Ishikawa (cell line): ENCODE measurements around the gene RTN3.

Experiments
- CEBPB ChIP-seq: IDR thresholded peaks from 2 replicates; pipeline ENCODE4 v1.6.1; 2012
- CREB1 ChIP-seq: IDR thresholded peaks from 2 replicates; pipeline ENCODE4 v1.6.1; 2012; ENCODE audit warnings: low read depth
- EGR1 ChIP-seq: IDR thresholded peaks from 2 replicates; pipeline ENCODE4 v1.6.1; 2012
- EP300 ChIP-seq: IDR thresholded peaks from 2 replicates; pipeline ENCODE4 v1.6.1; 2012; ENCODE audit warnings: borderline replicate concordance
- FOXM1 ChIP-seq: IDR thresholded peaks from 2 replicates; pipeline ENCODE4 v1.6.1; 2012; ENCODE audit warnings: low read depth, borderline replicate concordance
- MAX ChIP-seq: IDR thresholded peaks from 2 replicates; pipeline ENCODE4 v1.6.1; 2012
- NFIC ChIP-seq: IDR thresholded peaks from 2 replicates; pipeline ENCODE4 v1.6.1; 2012
- RAD21 ChIP-seq: IDR thresholded peaks from 2 replicates; pipeline ENCODE4 v1.6.1; 2012; ENCODE audit warnings: low read depth
- REST ChIP-seq: IDR thresholded peaks from 2 replicates; pipeline ENCODE4 v1.6.1; 2012; ENCODE audit warnings: low read depth, mild to moderate bottlenecking
- TAF1 ChIP-seq: IDR thresholded peaks from 2 replicates; pipeline ENCODE4 v1.6.1; 2012; ENCODE audit warnings: low read depth, mild to moderate bottlenecking
- TCF12 ChIP-seq: IDR thresholded peaks from 2 replicates; pipeline ENCODE4 v1.6.1; 2012; ENCODE audit warnings: low read depth
- TEAD4 ChIP-seq: IDR thresholded peaks from 2 replicates; pipeline ENCODE4 v1.6.1; 2012
- YY1 ChIP-seq: IDR thresholded peaks from 2 replicates; pipeline ENCODE4 v1.6.1; 2012; ENCODE audit warnings: low read depth
- ZBTB7A ChIP-seq: IDR thresholded peaks from 2 replicates; pipeline ENCODE4 v1.6.1; 2012; ENCODE audit warnings: low read depth
- TF ChIP-seq, protein P1 (sequence below): IDR thresholded peaks from 2 replicates; pipeline ENCODE4 v1.6.1; 2012

The RTN3 gene

GRCh38 chr11:63763496-63764339, 82.4 kb downstream of the RTN3 start:
- no peak for TF ChIP-seq TEAD4
- no peak for TF ChIP-seq YY1
- TF ChIP-seq REST: no peak
- no peak for TF ChIP-seq EP300

- TF ChIP-seq EP300 (no peak), TCF12 (no peak), CEBPB (no peak), YY1 (no peak)
- TF ChIP-seq, protein P1, sequence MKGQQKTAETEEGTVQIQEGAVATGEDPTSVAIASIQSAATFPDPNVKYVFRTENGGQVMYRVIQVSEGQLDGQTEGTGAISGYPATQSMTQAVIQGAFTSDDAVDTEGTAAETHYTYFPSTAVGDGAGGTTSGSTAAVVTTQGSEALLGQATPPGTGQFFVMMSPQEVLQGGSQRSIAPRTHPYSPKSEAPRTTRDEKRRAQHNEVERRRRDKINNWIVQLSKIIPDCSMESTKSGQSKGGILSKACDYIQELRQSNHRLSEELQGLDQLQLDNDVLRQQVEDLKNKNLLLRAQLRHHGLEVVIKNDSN: no peak
Measured at GRCh38 chr11:63764340-63764678, 83.0 kb downstream of the RTN3 start.

DNA sequence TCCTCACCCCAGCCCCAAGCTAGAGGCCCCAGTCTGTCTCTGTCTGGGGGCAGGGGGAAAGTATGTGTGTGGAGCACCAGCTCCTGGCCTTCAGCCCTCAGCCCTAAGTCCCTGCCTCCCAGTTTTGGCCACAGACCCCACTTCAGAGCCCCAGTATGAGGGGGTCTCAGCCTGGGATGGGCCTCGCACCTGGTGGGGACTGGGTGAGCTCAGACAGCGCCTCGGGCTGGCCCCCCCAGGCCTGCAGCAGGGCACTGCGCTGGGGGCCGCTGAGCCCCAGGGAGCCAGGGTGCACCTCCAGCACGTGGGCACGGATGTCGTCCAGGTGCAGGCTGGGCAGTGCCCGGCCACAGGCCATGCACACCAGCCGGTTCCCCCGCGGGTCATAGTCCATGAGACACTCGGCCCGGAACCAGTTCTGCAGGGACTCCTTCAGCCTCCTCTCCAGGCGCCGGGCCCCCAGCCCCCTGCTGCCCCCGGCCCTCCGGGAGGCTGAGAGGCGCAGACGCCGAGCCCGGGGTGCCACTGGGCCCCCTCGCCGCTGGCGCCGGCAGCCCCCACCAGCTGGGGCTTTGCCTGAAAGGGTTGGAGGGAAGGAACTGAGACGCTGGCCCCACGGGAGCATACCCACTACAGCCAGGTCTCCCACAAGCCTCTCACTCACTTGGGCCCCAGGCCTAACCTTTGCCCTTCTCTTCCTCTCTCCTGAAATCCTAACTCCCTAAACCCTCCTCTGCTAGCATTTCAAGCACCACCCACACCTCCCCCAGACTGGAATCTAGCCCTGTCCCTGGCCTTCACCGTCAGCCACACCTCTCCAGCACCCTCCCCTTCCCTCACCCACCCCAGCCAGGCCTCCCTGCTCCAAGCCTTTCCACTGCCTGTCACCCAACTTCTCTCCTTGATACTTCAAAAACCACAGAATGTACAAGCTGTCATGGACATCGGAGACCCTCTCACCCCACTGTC, 83.7 kb downstream of the RTN3 start:
- TF ChIP-seq FOXM1 (no peak), TEAD4 (no peak), NFIC (no peak), EP300 (no peak), MAX (no peak), ZBTB7A (no peak), CEBPB (no peak), EGR1 (no peak), REST (no peak), TCF12 (no peak), RAD21 (no peak), YY1 (no peak), TAF1 (no peak)
- TF ChIP-seq, protein P1: no peak

GRCh38 chr11:63765688-63766241, 84.5 kb downstream of the RTN3 start:
- TF ChIP-seq EP300 (no peak), FOXM1 (no peak), MAX (no peak)
- TF ChIP-seq, protein P1: no peak

- TF ChIP-seq EP300: no peak
- TF ChIP-seq RAD21: no peak
- TF ChIP-seq, protein P1: no peak
- no peak for TF ChIP-seq NFIC
- TF ChIP-seq TEAD4: no peak
- no peak for TF ChIP-seq EGR1
- TF ChIP-seq TAF1: no peak
- TF ChIP-seq REST: no peak
- TF ChIP-seq ZBTB7A: no peak
- no peak for TF ChIP-seq MAX
- TF ChIP-seq FOXM1: no peak
- no peak for TF ChIP-seq CREB1
- TF ChIP-seq YY1: no peak
- no peak for TF ChIP-seq TCF12
Measured at GRCh38 chr11:63766531-63767235, 85.4 kb downstream of the RTN3 start.
